HG03066 (cell line): ENCODE results near the gene ZFHX3.
"Not testable (repeated sequence)": the region's sequence is repeated elsewhere in the genome, so short reads cannot be mapped to it uniquely, and the experiment has no call there.

Experiments used
- ATAC-seq: cut with Tn5 transposase; IDR thresholded peaks from one replicate; pipeline ENCODE4 v1.9.1; 2021; ENCODE audit warnings: low read depth; ENCODE audit not compliant: unreplicated experiment

ZFHX3 gene, protein sequence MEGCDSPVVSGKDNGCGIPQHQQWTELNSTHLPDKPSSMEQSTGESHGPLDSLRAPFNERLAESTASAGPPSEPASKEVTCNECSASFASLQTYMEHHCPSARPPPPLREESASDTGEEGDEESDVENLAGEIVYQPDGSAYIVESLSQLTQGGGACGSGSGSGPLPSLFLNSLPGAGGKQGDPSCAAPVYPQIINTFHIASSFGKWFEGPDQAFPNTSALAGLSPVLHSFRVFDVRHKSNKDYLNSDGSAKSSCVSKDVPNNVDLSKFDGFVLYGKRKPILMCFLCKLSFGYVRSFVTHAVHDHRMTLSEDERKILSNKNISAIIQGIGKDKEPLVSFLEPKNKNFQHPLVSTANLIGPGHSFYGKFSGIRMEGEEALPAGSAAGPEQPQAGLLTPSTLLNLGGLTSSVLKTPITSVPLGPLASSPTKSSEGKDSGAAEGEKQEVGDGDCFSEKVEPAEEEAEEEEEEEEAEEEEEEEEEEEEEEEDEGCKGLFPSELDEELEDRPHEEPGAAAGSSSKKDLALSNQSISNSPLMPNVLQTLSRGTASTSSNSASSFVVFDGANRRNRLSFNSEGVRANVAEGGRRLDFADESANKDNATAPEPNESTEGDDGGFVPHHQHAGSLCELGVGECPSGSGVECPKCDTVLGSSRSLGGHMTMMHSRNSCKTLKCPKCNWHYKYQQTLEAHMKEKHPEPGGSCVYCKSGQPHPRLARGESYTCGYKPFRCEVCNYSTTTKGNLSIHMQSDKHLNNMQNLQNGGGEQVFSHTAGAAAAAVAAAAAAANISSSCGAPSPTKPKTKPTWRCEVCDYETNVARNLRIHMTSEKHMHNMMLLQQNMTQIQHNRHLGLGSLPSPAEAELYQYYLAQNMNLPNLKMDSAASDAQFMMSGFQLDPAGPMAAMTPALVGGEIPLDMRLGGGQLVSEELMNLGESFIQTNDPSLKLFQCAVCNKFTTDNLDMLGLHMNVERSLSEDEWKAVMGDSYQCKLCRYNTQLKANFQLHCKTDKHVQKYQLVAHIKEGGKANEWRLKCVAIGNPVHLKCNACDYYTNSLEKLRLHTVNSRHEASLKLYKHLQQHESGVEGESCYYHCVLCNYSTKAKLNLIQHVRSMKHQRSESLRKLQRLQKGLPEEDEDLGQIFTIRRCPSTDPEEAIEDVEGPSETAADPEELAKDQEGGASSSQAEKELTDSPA (N-terminal part only)

DNA sequence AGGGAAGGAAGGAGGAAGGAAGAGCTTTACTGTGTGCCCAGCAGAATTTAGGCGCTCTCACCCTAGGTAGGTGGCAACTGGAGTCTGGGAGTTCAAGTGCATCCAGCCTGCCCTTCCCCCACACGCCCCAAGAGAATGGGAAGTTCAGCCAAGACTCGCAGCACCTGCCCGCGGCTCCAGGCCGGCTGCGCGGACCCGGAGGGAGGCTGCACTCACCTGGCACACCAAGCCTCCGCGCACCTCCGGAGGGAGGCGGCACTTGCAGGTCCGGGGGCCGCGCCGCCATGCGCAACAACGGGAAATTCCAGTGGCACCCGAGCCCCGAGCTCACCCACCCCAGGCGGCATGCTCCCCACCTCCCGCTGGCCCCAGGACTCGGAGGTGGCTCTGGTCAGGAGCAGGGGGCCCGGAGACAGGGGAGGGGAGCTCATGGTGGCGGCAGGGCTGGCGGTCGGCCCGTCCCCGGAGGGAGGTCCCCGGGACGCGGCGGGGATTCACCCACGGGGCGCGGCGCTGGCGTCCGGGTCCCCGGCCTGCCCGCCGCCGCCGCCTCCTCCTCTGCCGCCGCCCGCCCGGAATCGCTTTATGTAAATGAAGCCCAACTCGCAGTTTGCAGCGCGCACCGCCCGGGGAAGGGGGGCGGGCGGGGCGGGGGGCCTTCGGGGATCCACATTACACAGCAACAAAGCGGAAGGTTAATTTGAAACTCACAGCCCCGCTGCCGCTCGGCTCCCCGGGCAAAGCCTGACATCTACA lies at the start of gene ZFHX3:
Gene ZFHX3 (minus strand): TSS at position 593 of the 756 bp plus-strand sequence. CDS start 87,983 bp downstream, outside the sequence.
- ATAC-seq = peak; percentile 80

DNA sequence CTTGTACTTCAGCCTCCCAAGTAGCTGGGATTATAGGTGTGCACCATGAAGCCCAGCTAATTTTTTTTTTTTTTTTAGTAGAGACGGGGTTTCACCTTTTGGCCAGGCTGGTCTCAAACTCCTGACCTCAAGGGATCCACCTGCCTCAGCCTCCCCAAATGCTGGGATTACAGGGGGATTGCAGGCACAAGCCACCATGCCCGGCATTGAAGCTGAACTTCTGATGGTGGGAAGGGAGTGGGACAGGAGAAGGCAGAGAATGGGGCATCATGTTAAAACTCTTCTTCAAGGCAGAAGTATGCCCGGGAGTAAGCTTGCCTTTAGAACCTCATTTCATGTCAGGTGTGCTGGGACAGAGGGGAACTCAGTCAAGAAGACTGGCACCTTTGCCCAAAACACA lies 48.6 kb upstream of the ZFHX3 start:
- ATAC-seq = no peak

- ATAC-seq = no peak
Observed at GRCh38 chr16:73095885-73096421, 48.0 kb upstream of the ZFHX3 start.

DNA sequence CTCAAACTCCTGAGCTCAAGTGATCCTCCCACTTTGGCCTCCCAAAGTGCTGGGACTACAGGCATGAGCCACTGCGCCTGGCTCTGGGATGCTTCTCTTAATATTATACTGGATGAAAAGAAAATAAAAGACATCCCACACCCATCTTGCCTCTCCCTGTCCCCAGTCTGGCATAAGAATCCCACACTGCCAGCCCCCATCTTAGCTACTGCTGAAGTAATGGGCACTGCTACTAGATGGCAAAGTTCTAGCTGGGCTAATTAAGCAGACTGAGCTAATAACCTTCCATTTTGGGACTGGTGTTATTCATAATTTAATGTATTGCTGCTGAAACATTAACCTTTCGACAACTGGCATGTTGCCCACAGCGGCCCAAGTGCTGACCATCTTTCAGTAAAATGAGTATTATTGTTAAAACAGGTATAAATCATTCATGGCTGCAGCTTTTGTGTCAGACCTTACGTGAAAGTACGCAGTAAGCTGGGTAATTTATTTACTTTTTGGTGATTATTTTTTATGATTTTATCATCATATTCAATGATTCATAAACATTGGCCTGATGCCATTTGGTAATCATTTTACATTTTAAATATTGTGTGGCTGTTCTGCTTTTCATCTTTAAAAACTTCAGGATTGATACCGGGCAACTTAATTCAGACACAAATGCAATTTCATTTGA lies 47.4 kb upstream of the ZFHX3 start:
- ATAC-seq = no peak

GRCh38 chr16:73094371-73094770 lies 46.4 kb upstream of the ZFHX3 start:
- ATAC-seq = no peak

GRCh38 chr16:73093146-73094144 lies 45.5 kb upstream of the ZFHX3 start:
- no peak for ATAC-seq

GRCh38 chr16:73092236-73092781 lies 44.4 kb upstream of the ZFHX3 start:
- ATAC-seq = no peak

DNA sequence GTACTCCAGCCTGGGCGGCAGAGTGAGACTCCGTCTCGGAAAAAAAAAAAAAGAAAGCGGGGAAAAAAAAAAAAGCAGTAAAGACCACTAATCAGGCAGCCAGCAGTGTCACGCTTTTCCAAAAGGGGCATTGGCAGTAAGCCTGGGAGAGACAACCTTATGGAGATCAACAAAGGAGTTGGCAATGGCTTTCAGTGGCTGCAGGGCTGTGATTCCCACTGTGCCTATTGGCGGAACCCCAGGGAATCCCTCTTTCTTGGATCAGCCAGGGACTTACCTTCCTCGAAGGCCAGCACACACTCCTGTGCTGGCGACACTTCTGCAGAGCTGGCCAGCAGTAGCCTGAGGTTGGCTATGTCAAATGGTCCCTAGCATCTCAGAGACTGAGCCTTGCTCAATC lies 43.2 kb upstream of the ZFHX3 start:
- ATAC-seq = no peak

DNA sequence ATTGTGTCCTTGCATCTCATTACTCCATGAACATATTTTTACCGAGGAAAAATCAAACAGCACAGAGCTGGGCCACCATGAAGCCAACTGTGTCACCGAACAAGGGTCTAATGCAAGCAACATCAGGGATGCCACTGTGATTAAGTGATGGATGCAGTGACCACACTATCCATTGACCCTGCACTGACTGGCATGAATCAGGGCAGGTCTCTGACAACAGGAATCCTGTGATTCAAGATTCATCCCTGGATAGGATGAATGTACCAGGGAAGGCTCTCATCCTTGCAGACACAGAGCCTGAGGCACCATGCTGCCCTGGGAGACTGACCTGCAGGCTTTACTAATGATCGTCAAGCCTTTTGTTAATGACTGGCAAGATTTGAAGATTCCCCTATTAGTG lies 41.5 kb upstream of the ZFHX3 start:
- ATAC-seq = no peak

- ATAC-seq = no peak
Observed at GRCh38 chr16:73086108-73086507, 38.2 kb upstream of the ZFHX3 start.

- ATAC-seq = no peak
Observed at GRCh38 chr16:73083271-73083670, 35.3 kb upstream of the ZFHX3 start.

GRCh38 chr16:73082634-73083051 lies 34.7 kb upstream of the ZFHX3 start:
- ATAC-seq = not testable (repeated sequence)

GRCh38 chr16:73080931-73081330 lies 33.0 kb upstream of the ZFHX3 start:
- ATAC-seq = no peak

- no peak for ATAC-seq
Observed at GRCh38 chr16:73076324-73076810, 28.4 kb upstream of the ZFHX3 start.

DNA sequence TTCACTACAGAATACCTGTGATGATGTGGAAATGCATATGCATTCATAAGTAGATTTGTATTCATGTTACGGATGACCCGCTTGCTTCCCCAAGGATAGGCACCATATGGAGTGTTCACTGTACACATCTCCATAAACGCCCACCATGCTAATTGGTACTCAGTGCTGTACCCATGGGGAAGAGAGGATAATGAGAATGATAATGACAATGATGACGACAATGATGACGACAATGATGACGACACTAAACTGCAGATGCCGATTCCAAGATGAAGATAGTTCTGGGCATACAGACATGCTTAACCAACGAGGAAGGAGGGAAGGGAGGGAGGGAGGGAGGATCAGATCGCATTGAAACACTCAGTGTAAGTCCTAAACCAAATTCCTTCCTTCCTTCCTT lies 26.5 kb upstream of the ZFHX3 start:
- ATAC-seq = no peak

DNA sequence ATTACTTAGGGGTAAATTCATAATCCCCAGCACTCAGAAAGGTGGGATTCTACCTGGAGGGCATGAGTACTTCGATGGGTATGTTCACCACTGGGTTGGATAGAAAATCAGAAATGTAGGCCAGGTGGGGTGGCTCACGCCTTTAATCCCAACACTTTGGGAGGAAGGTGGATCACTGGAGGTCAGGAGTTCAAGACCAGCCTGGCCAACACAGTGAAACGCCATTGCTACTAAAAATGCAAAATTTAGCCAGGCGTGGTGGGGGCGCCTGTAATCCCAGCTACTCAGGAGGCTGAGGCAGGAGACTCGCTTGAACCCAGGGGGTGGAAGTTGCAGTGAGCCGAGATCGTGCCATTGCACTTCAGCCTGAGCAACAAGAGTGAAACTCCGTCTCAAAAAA lies 24.1 kb upstream of the ZFHX3 start:
- not testable (repeated sequence) for ATAC-seq

GRCh38 chr16:73071131-73071940 lies 23.4 kb upstream of the ZFHX3 start:
- no peak for ATAC-seq
